Head of caudate nucleus (tissue), 42 donors: Measurements from ENCODE around the gene CDYL2.
"Not testable (repeated sequence)": the region's sequence is repeated elsewhere in the genome, so short reads cannot be mapped to it uniquely, and the experiment has no call there.

Source experiments
- DNase-seq, 42 donors: peaks; one replicate each; pipeline versions ENCODE4 v3.0.0 to v3.0.0-alpha.2; 2020 to 2021; ENCODE audit warnings: mixed read lengths in 7 of 42
- intact Hi-C: fragments of 100-400 bp; cut with DNase I; formaldehyde crosslinking; loops from one replicate; pipeline ENCODE4 v1.15.0; 2022

CDYL2 gene

GRCh38 chr16:80656161-80656560 lies 148.2 kb downstream of the CDYL2 start:
- intact Hi-C loops: no loop called here
- no peak for DNase-seq

- intact Hi-C loops: no loop called here
- DNase-seq: no peak
Measured at GRCh38 chr16:80655751-80656150, 148.6 kb downstream of the CDYL2 start.

DNA sequence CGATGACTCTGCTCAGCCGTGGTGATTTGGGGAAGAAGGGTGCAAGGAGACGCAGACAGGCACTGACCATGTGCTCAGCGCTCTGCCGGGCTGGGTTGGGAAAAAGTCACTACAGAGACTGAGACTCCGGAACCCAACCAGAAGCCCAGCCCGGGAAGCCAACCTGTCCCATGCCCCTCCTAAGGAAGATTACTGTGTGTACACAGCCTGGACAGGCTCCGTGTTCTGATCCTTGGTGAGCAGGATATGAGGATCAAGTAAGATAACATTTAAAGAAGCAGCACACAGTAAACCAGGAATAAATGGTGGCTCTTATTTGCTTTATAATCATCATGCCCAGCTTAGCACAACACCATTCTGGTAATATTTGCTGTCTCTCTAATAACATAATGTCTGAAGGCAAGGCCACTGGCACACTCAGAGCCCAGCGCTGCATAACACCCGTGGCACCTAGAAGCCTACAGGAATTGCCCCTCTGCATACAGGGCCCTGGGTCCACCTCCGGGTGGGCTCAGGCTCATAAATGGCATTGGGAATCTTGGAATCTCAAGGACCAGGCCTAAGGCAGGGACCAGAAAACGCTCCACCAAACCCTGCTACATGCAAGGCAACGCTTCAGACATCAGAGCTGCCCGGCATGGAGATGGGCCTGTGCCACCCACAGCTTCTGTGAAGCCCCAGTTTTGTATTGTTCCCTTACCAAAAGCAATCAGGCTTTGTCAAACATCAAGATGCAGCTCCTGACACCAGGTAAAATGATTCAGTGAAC lies 150.1 kb downstream of the CDYL2 start:
- DNase-seq: no peak

DNA sequence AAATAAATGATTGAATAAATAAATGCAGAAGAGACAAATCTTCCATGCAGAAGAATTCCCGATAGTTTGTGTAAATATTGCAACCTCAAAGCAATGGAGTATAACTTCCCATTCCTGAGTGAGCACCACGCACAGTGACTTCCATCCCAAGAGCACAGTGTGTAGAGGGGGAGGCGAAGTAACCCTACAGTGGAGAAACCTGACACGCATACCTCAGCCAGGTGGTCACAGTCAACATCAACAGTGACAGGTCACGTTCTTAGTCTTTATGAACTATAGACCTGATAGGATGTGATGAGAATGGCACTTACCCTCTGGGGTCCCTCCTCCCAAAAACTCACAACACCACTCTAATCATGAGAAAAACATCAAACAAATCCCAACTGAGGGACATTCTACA lies 152.0 kb downstream of the CDYL2 start:
- intact Hi-C loops: no loop called here
- no peak for DNase-seq

More for the DNA sequence above, 150.1 kb downstream of the CDYL2 start:
- intact Hi-C loops: no loop called here

DNA sequence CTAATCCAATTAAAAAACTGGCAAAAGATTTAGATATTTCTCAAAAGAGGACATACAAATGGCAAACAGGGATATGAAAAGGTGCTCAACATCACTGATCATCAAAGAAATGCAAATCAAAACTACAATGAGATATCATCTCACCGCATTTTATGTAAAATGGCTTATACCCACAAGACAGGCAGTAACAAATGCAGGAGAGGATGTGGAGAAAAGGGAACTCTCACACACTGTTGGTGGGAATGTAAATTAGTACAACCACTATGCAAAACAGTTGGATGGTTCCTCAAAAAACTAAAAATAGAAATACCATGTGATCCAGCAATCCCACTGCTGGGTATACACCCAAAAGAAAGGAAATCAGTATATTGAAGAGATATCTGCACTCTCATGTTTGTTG lies 154.1 kb downstream of the CDYL2 start:
- DNase-seq, intact Hi-C loops: not testable (repeated sequence)

GRCh38 chr16:80640316-80640715 lies 164.1 kb downstream of the CDYL2 start:
- intact Hi-C loops: no loop called here
- no peak for DNase-seq

- intact Hi-C loops: no loop called here
- no peak for DNase-seq
Measured at GRCh38 chr16:80639636-80640035, 164.8 kb downstream of the CDYL2 start.

DNA sequence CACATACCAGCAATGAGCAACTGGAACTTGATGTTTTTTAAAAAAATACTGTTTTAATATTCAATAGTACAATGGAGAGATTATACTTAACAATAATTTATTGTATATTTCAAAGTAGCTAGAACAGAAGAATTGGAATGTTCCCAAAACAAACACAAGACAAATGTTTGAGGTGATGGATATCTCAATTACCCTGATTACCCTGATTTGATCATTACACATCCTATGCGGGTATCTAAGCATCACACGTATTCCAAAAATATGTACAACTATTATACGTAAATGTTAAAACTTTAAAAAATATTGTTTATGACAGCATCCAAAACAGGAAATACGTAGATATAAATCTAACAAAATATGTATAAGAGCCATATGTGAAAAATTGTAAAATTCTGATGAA lies 166.8 kb downstream of the CDYL2 start:
- DNase-seq: no peak
- intact Hi-C loops: no loop called here

- intact Hi-C loops: no loop called here
- no peak for DNase-seq
Measured at GRCh38 chr16:80631581-80631980, 172.8 kb downstream of the CDYL2 start.

GRCh38 chr16:80628254-80628653 lies 176.1 kb downstream of the CDYL2 start:
- DNase-seq: peak in 1 of 42 donors; percentile 36
- intact Hi-C loops: no loop called here

- no peak for DNase-seq
- intact Hi-C loops: no loop called here
Measured at GRCh38 chr16:80627108-80627507, 177.3 kb downstream of the CDYL2 start.

DNA sequence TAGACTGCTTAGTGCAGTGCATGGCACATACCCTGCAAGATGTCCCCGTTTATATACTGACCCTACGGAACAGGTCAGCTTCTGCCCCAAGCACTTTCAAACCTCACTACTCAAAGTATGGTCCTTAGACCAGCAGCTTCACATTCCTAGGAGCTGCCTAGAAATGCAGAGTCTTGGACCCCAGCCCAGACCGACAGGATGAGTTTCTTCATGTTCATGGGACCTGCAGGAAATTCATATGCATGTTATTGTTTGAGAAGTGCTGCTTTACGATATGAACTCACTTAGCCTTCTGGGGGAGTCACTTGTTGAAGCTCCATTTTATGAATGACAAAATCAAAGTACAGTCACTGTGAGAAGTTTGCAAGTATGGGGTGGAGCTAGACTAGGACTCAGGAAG lies 181.0 kb downstream of the CDYL2 start:
- intact Hi-C loops: no loop called here
- DNase-seq: no peak

- DNase-seq: peak in 1 of 42 donors; percentile 0
- intact Hi-C loops: no loop called here
Measured at GRCh38 chr16:80622007-80622406, 182.4 kb downstream of the CDYL2 start.

- peak in 1 of 42 donors; percentile 3 for DNase-seq
- intact Hi-C loops: no loop called here
Measured at GRCh38 chr16:80620736-80621605, 183.4 kb downstream of the CDYL2 start.

DNA sequence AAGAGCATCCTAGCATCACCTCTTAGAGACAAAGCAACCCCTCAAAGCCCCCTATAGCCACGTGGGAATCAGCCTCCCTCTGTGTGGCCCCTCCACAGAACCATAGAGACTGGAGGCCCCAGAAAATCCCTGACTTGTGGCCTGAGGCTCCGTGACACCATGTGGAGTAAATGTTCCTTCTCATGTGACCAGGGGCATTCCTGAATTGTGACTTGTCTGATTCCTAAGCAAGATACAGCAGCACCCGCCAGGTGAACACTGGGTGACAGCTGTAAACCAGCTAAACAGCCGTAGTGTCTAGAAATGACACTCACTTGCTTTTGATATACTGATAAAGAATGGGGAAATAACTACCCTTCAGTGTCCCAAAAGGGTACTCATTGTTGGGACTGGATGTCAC lies 184.6 kb downstream of the CDYL2 start:
- intact Hi-C loops: no loop called here
- DNase-seq: peak in 1 of 42 donors; percentile 1

DNA sequence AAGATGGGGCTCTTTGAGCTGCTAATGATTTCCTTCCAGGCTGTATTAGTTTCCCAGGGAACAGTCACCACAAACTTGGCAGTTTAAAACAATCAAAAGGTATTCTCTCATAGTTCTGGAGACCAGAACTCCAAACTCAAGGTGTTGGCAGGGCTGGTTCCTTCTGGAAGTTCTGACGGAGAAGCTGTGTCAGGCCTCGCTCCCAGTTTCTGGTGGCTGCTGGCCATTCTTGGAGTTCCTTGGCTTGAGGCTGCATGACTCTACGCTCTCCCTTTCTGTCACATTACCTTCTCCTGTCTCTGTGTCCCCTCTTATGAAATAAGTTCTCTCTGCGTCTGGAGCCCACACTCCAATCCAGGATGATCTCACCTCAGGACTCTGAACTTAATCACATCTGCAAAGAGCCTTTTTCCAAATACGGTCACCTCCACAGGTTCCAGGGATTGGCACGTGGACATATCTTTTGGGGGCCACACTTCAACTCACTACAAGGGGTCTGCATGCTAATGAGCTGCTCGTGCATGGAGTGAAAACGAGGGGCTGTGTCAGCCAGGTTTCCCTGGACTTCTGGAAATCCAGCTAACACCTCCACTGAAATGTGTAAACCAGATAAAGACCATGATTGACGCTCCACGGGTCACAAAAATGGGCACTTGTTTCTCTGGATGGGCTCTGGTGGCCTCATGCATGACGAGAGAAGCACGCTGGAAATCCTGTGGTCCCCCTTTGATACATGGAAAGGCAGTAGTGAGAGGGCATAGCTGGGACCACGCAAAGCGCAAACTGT lies 185.3 kb downstream of the CDYL2 start:
- intact Hi-C loops: no loop called here
- DNase-seq: no peak

- intact Hi-C loops: no loop called here
- no peak for DNase-seq
Measured at GRCh38 chr16:80616362-80616761, 188.0 kb downstream of the CDYL2 start.

DNA sequence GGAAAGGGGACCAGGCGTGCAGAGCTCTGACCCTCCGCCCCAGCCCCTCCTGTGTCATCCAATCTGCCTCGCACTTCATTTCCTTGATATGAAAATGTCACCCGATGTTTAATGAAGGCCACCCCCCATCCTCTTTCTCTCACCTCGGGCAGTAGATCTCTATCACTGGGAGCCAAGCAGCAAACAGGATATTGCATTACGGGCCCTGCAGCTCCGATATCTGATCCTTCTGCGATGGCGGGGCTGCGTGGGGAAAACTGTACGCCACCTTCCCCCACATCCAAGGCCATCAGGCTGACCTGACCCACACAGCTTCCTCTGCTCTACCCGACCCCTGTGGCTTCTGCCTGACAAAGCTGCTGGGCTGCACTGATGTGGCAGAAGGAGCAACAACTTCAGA lies 188.7 kb downstream of the CDYL2 start:
- DNase-seq: no peak
- intact Hi-C loops: no loop called here

DNA sequence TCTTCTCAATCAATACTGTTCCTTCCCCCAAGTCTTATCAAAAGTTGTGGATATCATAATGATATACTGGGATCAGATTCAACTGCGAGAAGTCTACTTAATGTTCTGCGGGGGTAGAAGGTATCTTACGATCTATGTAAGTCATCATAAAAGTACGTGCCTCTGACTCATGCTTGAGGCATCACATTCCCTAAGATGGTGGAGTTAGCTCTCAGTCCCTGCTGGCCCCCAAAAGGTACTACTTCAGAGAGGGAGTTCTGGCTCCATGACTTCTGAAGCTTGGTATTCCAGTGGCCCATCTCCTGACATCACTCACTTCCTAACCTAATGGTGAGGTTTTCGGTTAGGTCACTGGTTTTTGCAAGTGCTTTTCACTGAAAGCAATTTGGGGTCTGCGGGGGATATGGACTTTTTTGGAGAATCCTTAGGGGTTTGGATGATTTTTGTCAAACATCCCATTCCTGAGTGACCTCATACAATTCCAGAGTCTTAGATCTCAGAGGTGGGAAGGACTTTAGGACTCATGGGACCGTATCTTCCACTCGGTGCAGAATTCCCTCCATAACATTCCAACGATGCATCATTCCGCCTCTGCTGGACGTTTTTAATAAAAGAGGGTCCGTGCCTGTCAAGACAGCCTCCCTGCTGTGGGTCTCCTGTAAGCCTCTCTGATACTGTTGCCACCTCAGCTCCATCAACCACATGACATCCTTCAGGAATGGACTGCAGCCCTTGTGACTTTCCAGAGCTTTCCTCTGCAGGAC lies 189.3 kb downstream of the CDYL2 start:
- DNase-seq: no peak
- intact Hi-C loops: no loop called here
